H1 (cell line): ENCODE results near the gene MATK.

Source experiments
- CTCF ChIP-seq, 3 experiments: IDR thresholded peaks; 1 replicate in 2 of 3; 2 replicates in 1 of 3; pipeline versions ENCODE4 v1.5.1 to v1.6.1; 2011; ENCODE audit warnings: low read length in 3 of 3, mild to moderate bottlenecking in 3 of 3, inconsistent platforms in 2 of 3, low read depth in 1 of 3, moderate library complexity in 1 of 3; ENCODE audit not compliant: insufficient read depth in 1 of 3; ENCODE audit errors: control extremely low read depth in 1 of 3
- E2F6 ChIP-seq: IDR thresholded peaks from 2 replicates; pipeline ENCODE4 v1.6.1; 2012; ENCODE audit warnings: inconsistent platforms
- POLR2A ChIP-seq, 2 experiments: IDR thresholded peaks; 1 replicate in 1 of 2; 2 replicates in 1 of 2; pipeline ENCODE4 v1.6.1; 2011; ENCODE audit warnings: low read depth in 2 of 2, low read length in 2 of 2, mild to moderate bottlenecking in 2 of 2; ENCODE audit errors: control extremely low read depth in 1 of 2
- RAD21 ChIP-seq, 2 experiments: IDR thresholded peaks in 1 of 2; conservative IDR thresholded peaks in 1 of 2; 2 replicates each; pipeline ENCODE4 v1.6.1; 2011; ENCODE audit warnings: low read depth in 2 of 2, low read length in 2 of 2, improper control_type of control experiment in 1 of 2, inconsistent platforms in 1 of 2, mild to moderate bottlenecking in 1 of 2, moderate library complexity in 1 of 2

- TF ChIP-seq RAD21 (IDR thresholded peaks at IDR 0.05 in 1 of 2, conservative IDR thresholded peaks at IDR 0.05 in 1 of 2; ENCODE audit: low read depth in 2 of 2, low read length in 2 of 2) (no peak), POLR2A (IDR thresholded peaks at IDR 0.05; ENCODE audit: control extremely low read depth in 1 of 2, low read depth in 2 of 2, low read length in 2 of 2) (no peak), CTCF (IDR thresholded peaks at IDR 0.05; ENCODE audit: control extremely low read depth in 1 of 3, insufficient read depth in 1 of 3, low read depth in 1 of 3, low read length in 3 of 3) (no peak), E2F6 (no peak)
Measured at GRCh38 chr19:3823350-3823713, 37.2 kb upstream of the MATK start.
